Smooth muscle cell (in vitro differentiated cells): ENCODE results near the gene SAMD11. TPM values are rescaled to one million over a fixed set of nuclear protein-coding genes. Genes with fewer than 3 reads are reported as not detected.
"Not testable (repeated sequence)": the region's sequence is repeated elsewhere in the genome, so short reads cannot be mapped to it uniquely, and the experiment has no call there.

Experiments used
- DNase-seq: peaks from one replicate; lab custom pipeline; 2025; ENCODE audit not compliant: unreplicated experiment; lab: John Stamatoyannopoulos, UW
- H2AFZ ChIP-seq: fragments of 200-600 bp; sonication (generic); 2 replicates; pipeline ENCODE4 v1.6.0; 2016; ENCODE audit warnings: antibody characterized with exemption, low read depth, mild to moderate bottlenecking
- H3F3A ChIP-seq: fragments of 200-600 bp; sonication (generic); 2 replicates; pipeline ENCODE4 v1.6.0; 2017; ENCODE audit warnings: antibody characterized with exemption, low read depth
- H3K27ac ChIP-seq: fragments of 200-600 bp; sonication (generic); 2 replicates; pipeline ENCODE4 v1.5.1; 2016; ENCODE audit warnings: low read depth, mild to moderate bottlenecking
- H3K27me3 ChIP-seq: fragments of 200-600 bp; sonication (generic); 2 replicates; pipeline ENCODE4 v1.6.1; 2016; ENCODE audit warnings: low read depth, mild to moderate bottlenecking
- H3K36me3 ChIP-seq: fragments of 200-600 bp; sonication (generic); 2 replicates; pipeline ENCODE4 v1.5.1; 2016; ENCODE audit warnings: low read depth
- H3K4me1 ChIP-seq: fragments of 200-600 bp; sonication (generic); 2 replicates; pipeline ENCODE4 v1.5.1; 2016; ENCODE audit warnings: low read depth
- H3K4me2 ChIP-seq: fragments of 200-600 bp; sonication (generic); 2 replicates; pipeline ENCODE4 v1.6.0; 2016; ENCODE audit warnings: mild to moderate bottlenecking
- H3K4me3 ChIP-seq: fragments of 200-600 bp; sonication (generic); 2 replicates; pipeline ENCODE4 v1.5.1; 2016; ENCODE audit warnings: mild to moderate bottlenecking
- H3K79me2 ChIP-seq: fragments of 200-600 bp; sonication (generic); 2 replicates; pipeline ENCODE4 v1.6.0; 2016; ENCODE audit warnings: low read depth, mild to moderate bottlenecking
- H3K9ac ChIP-seq: fragments of 200-600 bp; sonication (generic); 2 replicates; pipeline ENCODE4 v1.6.0; 2016; ENCODE audit warnings: low read depth
- H3K9me3 ChIP-seq: fragments of 200-600 bp; sonication (generic); replicated peaks from 2 replicates; pipeline ENCODE4 v1.5.1; 2016; ENCODE audit warnings: low read depth
- H4K20me1 ChIP-seq: fragments of 200-600 bp; sonication (generic); 2 replicates; pipeline ENCODE4 v1.6.0; 2016; ENCODE audit warnings: low read depth
- CTCF ChIP-seq: fragments of 200-600 bp; sonication (generic); IDR thresholded peaks from 2 replicates; pipeline ENCODE4 v1.5.1; 2017; ENCODE audit warnings: borderline replicate concordance, mild to moderate bottlenecking, antibody characterized with exemption; ENCODE audit not compliant: insufficient read depth, poor library complexity, severe bottlenecking
- WGBS: methylation state at CpG from one replicate; pipeline ENCODE4 v1.1.7; 2016; ENCODE audit warnings: low lambda C conversion rate; 5-methylcytosine and 5-hydroxymethylcytosine counted together
- polyA plus RNA-seq: library from polyadenylated mRNA; unstranded; fragments of >200 nt; fragmentation: Nextera tagmentation; extraction: Ambion mirVana; gene quantifications from 2 replicates; pipeline ENCODE4 v1.2.1, GENCODE V29; 2016
- total RNA-seq: library from RNA; depleted of rRNA; stranded (reverse); fragments of >200 nt; gene quantifications from 2 replicates; pipeline ENCODE4 v1.2.3, GENCODE V29; 2014

The SAMD11 gene, protein sequence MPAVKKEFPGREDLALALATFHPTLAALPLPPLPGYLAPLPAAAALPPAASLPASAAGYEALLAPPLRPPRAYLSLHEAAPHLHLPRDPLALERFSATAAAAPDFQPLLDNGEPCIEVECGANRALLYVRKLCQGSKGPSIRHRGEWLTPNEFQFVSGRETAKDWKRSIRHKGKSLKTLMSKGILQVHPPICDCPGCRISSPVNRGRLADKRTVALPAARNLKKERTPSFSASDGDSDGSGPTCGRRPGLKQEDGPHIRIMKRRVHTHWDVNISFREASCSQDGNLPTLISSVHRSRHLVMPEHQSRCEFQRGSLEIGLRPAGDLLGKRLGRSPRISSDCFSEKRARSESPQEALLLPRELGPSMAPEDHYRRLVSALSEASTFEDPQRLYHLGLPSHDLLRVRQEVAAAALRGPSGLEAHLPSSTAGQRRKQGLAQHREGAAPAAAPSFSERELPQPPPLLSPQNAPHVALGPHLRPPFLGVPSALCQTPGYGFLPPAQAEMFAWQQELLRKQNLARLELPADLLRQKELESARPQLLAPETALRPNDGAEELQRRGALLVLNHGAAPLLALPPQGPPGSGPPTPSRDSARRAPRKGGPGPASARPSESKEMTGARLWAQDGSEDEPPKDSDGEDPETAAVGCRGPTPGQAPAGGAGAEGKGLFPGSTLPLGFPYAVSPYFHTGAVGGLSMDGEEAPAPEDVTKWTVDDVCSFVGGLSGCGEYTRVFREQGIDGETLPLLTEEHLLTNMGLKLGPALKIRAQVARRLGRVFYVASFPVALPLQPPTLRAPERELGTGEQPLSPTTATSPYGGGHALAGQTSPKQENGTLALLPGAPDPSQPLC
- total RNA-seq (7.5 and 18.0 TPM in 2 replicates), polyA plus RNA-seq (21.1 and 24.1 TPM in 2 replicates)

GRCh38 chr1:923131-923990 lies at the start of gene SAMD11:
TSS of gene SAMD11 (plus strand) at chr1:923923. CDS start at chr1:924432, 509 bp downstream.
- H3K27me3 ChIP-seq: no peaks in the 10 kb centered on the region
- peak within 1 kb of the TSS; percentile 59 for H2AFZ ChIP-seq
- DNase-seq: peak; percentile 49
- H3K4me3 ChIP-seq: peak within 1 kb of the TSS; percentile 56
- no peak within 1 kb of the TSS for H3K27ac ChIP-seq
- WGBS: 4% methylated on average over 65 of the region's 72 CpGs
- H3K79me2 ChIP-seq: no peaks in the 10 kb centered on the region
- no peaks in the 10 kb centered on the region for H3K9me3 ChIP-seq
- H3K4me2 ChIP-seq: peak within 1 kb of the TSS; percentile 95
- TF ChIP-seq CTCF: no peak
- peaks cover 45% of the 10 kb centered on the region for H4K20me1 ChIP-seq
- H3F3A ChIP-seq: no peaks in the 10 kb centered on the region
- H3K4me1 ChIP-seq: peaks cover 15% of the 10 kb centered on the region
- H3K9ac ChIP-seq: no peak within 1 kb of the TSS
- H3K36me3 ChIP-seq: no peaks in the 10 kb centered on the region

GRCh38 chr1:876428-877208 lies 47.1 kb upstream of the SAMD11 start:
- not testable (repeated sequence) for H3K9me3 ChIP-seq, H3K27ac ChIP-seq, H3K4me1 ChIP-seq, H3K4me3 ChIP-seq, DNase-seq, H3K36me3 ChIP-seq, H3F3A ChIP-seq, H3K9ac ChIP-seq, H3K79me2 ChIP-seq, H4K20me1 ChIP-seq, H3K4me2 ChIP-seq, H2AFZ ChIP-seq
- peaks cover 35% of the 10 kb centered on the region for H3K27me3 ChIP-seq
- 66% methylated on average over 8 of the region's 8 CpGs for WGBS

GRCh38 chr1:877209-877986 lies 46.3 kb upstream of the SAMD11 start:
- not testable (repeated sequence) for H3F3A ChIP-seq, H3K27ac ChIP-seq, H3K9ac ChIP-seq, H2AFZ ChIP-seq, H3K4me3 ChIP-seq, H3K36me3 ChIP-seq, H3K9me3 ChIP-seq, H3K4me2 ChIP-seq, H3K79me2 ChIP-seq, DNase-seq, H4K20me1 ChIP-seq, H3K4me1 ChIP-seq
- 64% methylated on average over 5 of the region's 5 CpGs for WGBS
- H3K27me3 ChIP-seq: peaks cover 33% of the 10 kb centered on the region

DNA sequence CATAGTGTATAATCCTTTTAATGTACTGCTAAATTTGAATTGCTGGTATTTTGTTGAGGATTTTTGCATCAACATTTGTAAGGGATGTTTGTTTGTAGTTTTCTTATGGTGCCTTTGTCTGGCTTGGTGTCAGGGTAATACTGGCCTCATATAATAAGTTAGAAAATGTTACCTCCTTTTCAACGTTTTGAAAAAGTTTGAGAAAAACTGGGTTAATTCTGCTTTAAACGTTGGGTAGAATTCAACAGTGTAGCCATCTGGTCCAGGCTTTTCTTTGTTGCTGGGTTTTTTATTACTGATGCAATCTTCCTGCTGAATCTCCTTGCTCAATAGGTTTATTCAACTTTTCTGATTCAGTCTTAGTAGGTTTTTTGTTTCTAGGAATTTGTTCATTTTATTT lies 43.2 kb upstream of the SAMD11 start:
- H3K9me3 ChIP-seq, H3K4me2 ChIP-seq, H3K4me3 ChIP-seq, H3K79me2 ChIP-seq, H3K36me3 ChIP-seq, H3K27ac ChIP-seq, H3K4me1 ChIP-seq, H4K20me1 ChIP-seq, H3K9ac ChIP-seq, H3F3A ChIP-seq, H2AFZ ChIP-seq, DNase-seq: not testable (repeated sequence)
- 39% methylated on average over 2 of the region's 2 CpGs for WGBS
- H3K27me3 ChIP-seq: peaks cover 44% of the 10 kb centered on the region

DNA sequence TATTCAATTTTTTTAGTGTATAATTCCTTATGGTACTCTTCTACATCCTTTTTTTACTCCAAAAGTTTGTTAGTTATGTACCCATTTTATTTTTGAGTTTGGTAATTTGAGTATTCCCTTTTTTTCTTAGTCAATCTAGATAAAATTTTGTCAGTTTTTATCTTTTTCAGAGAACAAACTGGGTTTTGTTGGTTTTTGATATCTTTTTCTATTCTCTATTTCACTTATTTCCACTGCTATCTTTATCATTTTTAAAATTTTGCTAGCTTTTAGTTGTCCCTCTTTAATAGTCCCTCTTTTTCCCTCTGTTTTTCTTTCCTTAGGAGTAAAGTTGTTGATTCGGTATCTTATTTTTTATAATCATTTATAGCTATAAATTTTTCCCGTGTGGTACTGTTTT lies 42.8 kb upstream of the SAMD11 start:
- WGBS: 71% methylated on average over 2 of the region's 2 CpGs
- not testable (repeated sequence) for H3K4me2 ChIP-seq, H3K36me3 ChIP-seq, DNase-seq, H3K4me3 ChIP-seq, H4K20me1 ChIP-seq, H3K9ac ChIP-seq, H3K4me1 ChIP-seq, H2AFZ ChIP-seq, H3F3A ChIP-seq, H3K79me2 ChIP-seq, H3K9me3 ChIP-seq, H3K27ac ChIP-seq
- peaks cover 46% of the 10 kb centered on the region for H3K27me3 ChIP-seq
